HCT116 (cell line): ENCODE data around the gene MINDY4. TPM values are rescaled to one million over a fixed set of nuclear protein-coding genes. Genes with fewer than 3 reads are reported as not detected.

Source experiments
- ATAC-seq: fragments of 200-7000 bp; cut with Tn5 transposase; 2 replicates; pipeline ENCODE4 v1.9.1; 2020; ENCODE audit warnings: mild to moderate bottlenecking, moderate library complexity
- BruUV-seq: library from RNA; stranded (reverse); fragments of 400-500 nt; replicated peaks from 2 replicates; lab custom pipeline; 2021; lab: Mats Ljungman, UMichigan
- CTCF ChIA-PET: fragments of 300-600 bp; sonication (Branson Sonifier 250); formaldehyde crosslinking; loops from one replicate; lab custom pipeline; 2021; ENCODE audit warnings: antibody characterized with exemption; lab: Charles Lee
- POLR2A ChIA-PET: fragments of 300-600, 350-600 bp; sonication (Branson Sonifier 250); formaldehyde crosslinking; loops from one replicate; lab custom pipeline; 2021; ENCODE audit warnings: antibody characterized with exemption; lab: Charles Lee
- RAD21 ChIA-PET, 2 experiments: fragments of 300-600 bp; sonication (Branson Sonifier 250); formaldehyde crosslinking; loops; one replicate each; lab custom pipeline; 2023; ENCODE audit warnings: low total read pairs in 2 of 2; ENCODE audit not compliant: uncharacterized antibody in 2 of 2, unreplicated experiment in 2 of 2, low non-redundant PET in 1 of 2; lab: Charles Lee
- DNase-seq: peaks from one replicate; pipeline ENCODE4 v3.0.0-alpha.2; 2010; ENCODE audit warnings: low read depth, low spot score
- H2AFZ ChIP-seq: fragments of 200-600 bp; shearing (Covaris generic), sonication (generic); 2 replicates; pipeline ENCODE4 v1.6.1; 2017; ENCODE audit warnings: low read depth, mixed run types, mixed read lengths, antibody characterized with exemption, low read length; ENCODE audit not compliant: poor library complexity, severe bottlenecking
- H3K27ac ChIP-seq: 2 replicates; pipeline ENCODE4 v1.5.1; 2012; ENCODE audit warnings: low read depth, low read length
- H3K27me3 ChIP-seq: fragments of 200-600 bp; sonication (generic); 2 replicates; pipeline ENCODE4 v1.6.1; 2016; ENCODE audit warnings: mixed run types, low read length, mixed read lengths; ENCODE audit not compliant: insufficient read depth
- H3K36me3 ChIP-seq, 2 experiments: fragments of 200-500 bp in 1 of 2; fragments of 200-600 bp in 1 of 2; sonication (Bioruptor generic) in 1 of 2; sonication (generic) in 1 of 2; 2 replicates each; pipeline versions ENCODE4 v1.5.1 to v1.6.1; 2014 to 2016; ENCODE audit warnings: low read length in 2 of 2, inconsistent platforms in 1 of 2, mixed read lengths in 1 of 2, mixed run types in 1 of 2; ENCODE audit not compliant: insufficient read depth in 2 of 2, control insufficient read depth in 1 of 2
- H3K4me1 ChIP-seq, 2 experiments: fragments of 200-600 bp in 1 of 2; sonication (generic) in 1 of 2; 2 replicates each; pipeline versions ENCODE4 v1.5.1 to v1.6.1; 2012 to 2017; ENCODE audit warnings: low read length in 2 of 2, inconsistent platforms in 1 of 2, mild to moderate bottlenecking in 1 of 2, mixed read lengths in 1 of 2, mixed run types in 1 of 2, moderate library complexity in 1 of 2; ENCODE audit not compliant: insufficient read depth in 2 of 2, control insufficient read depth in 1 of 2
- H3K4me2 ChIP-seq: fragments of 200-600 bp; sonication (generic); 2 replicates; pipeline ENCODE4 v1.6.1; 2017; ENCODE audit warnings: mixed run types, low read length, mixed read lengths
- H3K4me3 ChIP-seq, 2 experiments: fragments of 200-600 bp in 1 of 2; sonication (generic) in 1 of 2; replicated peaks in 1 of 2; 2 replicates each; pipeline ENCODE4 v1.5.1; 2011 to 2016; ENCODE audit warnings: low read length in 2 of 2, control low read depth in 1 of 2, low read depth in 1 of 2, mild to moderate bottlenecking in 1 of 2, mixed read lengths in 1 of 2, mixed run types in 1 of 2
- H3K79me2 ChIP-seq: fragments of 200-600 bp; sonication (generic); 2 replicates; pipeline ENCODE4 v1.6.1; 2017; ENCODE audit warnings: mild to moderate bottlenecking, mixed run types, low read length, moderate library complexity, mixed read lengths; ENCODE audit not compliant: insufficient read depth
- H3K9ac ChIP-seq: fragments of 200-600 bp; sonication (generic); 2 replicates; pipeline ENCODE4 v1.6.1; 2016; ENCODE audit warnings: low read length, mixed read lengths
- H3K9me2 ChIP-seq: fragments of 200-600 bp; sonication (generic), shearing (Covaris generic); 2 replicates; pipeline ENCODE4 v1.6.1; 2017; ENCODE audit warnings: mixed run types, mild to moderate bottlenecking, moderate library complexity; ENCODE audit not compliant: insufficient read depth
- H3K9me3 ChIP-seq, 2 experiments: fragments of 200-500 bp in 1 of 2; fragments of 200-600 bp in 1 of 2; sonication (Bioruptor generic) in 1 of 2; sonication (generic) in 1 of 2; 2 replicates each; pipeline ENCODE4 v1.6.1; 2014 to 2017; ENCODE audit warnings: low read length in 2 of 2, mixed read lengths in 2 of 2, inconsistent platforms in 1 of 2, low read depth in 1 of 2, mild to moderate bottlenecking in 1 of 2, mixed run types in 1 of 2, moderate library complexity in 1 of 2; ENCODE audit not compliant: control insufficient read depth in 1 of 2, insufficient read depth in 1 of 2
- H4K20me1 ChIP-seq: fragments of 200-600 bp; sonication (generic), shearing (Covaris generic); 2 replicates; pipeline ENCODE4 v1.6.1; 2017; ENCODE audit warnings: mixed run types, mild to moderate bottlenecking, moderate library complexity; ENCODE audit not compliant: insufficient read depth
- CBX3 ChIP-seq: IDR thresholded peaks from 2 replicates; pipeline ENCODE4 v1.6.1; 2012; ENCODE audit warnings: low read depth
- ELF1 ChIP-seq: IDR thresholded peaks from 2 replicates; pipeline ENCODE4 v1.6.1; 2012; ENCODE audit warnings: low read depth, borderline replicate concordance
- EZH2phosphoT487 ChIP-seq: fragments of 200-600 bp; IDR thresholded peaks from 2 replicates; pipeline ENCODE4 v1.6.1; 2018; ENCODE audit warnings: antibody characterized with exemption, borderline replicate concordance
- FOSL1 ChIP-seq: IDR thresholded peaks from 2 replicates; pipeline ENCODE4 v1.6.1; 2012; ENCODE audit warnings: low read depth
- POLR2A ChIP-seq: IDR thresholded peaks from 2 replicates; pipeline ENCODE4 v1.7.0; 2011; ENCODE audit warnings: borderline replicate concordance; ENCODE audit not compliant: insufficient read depth, insufficient read length; ENCODE audit errors: extremely low read depth
- POLR2AphosphoS5 ChIP-seq: IDR thresholded peaks from 2 replicates; pipeline ENCODE4 v1.6.1; 2011; ENCODE audit warnings: mild to moderate bottlenecking, low read depth, low read length, moderate library complexity
- RAD21 ChIP-seq: IDR thresholded peaks from 2 replicates; pipeline ENCODE4 v1.6.1; 2012; ENCODE audit warnings: low read depth, mild to moderate bottlenecking
- SIN3A ChIP-seq: IDR thresholded peaks from 2 replicates; pipeline ENCODE4 v1.6.1; 2012; ENCODE audit warnings: low read depth
- SRF ChIP-seq: IDR thresholded peaks from 2 replicates; pipeline ENCODE4 v1.6.1; 2012; ENCODE audit warnings: low read depth
- YY1 ChIP-seq: IDR thresholded peaks from 2 replicates; pipeline ENCODE4 v1.6.1; 2011; ENCODE audit warnings: low read length, low read depth, moderate library complexity, mild to moderate bottlenecking; ENCODE audit not compliant: insufficient replicate concordance; ENCODE audit errors: extremely low read depth
- ZFX ChIP-seq: fragments of 450-650 bp; IDR thresholded peaks from 2 replicates; pipeline ENCODE4 v1.6.1; 2017
- ZNF274 ChIP-seq: fragments of 200-500 bp; sonication (Bioruptor generic); IDR thresholded peaks from 2 replicates; pipeline ENCODE4 v1.6.1; 2014; ENCODE audit warnings: mild to moderate bottlenecking, low read depth, low read length, inconsistent platforms
- intact Hi-C: fragments of 100-400 bp; cut with micrococcal nuclease; formaldehyde crosslinking; loops from 2 replicates; pipeline ENCODE4 v1.10.0; 2022
- total RNA-seq: library from RNA; stranded (reverse); gene quantifications from one replicate; pipeline ENCODE4 v1.2.1, GENCODE V29; 2021; ENCODE audit not compliant: unreplicated experiment
- TF ChIP-seq, protein P1 (sequence below): IDR thresholded peaks from 2 replicates; pipeline ENCODE4 v1.6.1; 2012; ENCODE audit warnings: low read depth

Gene MINDY4
- total RNA-seq, 1 experiment from 2014 or later, result 6.1 TPM

DNA sequence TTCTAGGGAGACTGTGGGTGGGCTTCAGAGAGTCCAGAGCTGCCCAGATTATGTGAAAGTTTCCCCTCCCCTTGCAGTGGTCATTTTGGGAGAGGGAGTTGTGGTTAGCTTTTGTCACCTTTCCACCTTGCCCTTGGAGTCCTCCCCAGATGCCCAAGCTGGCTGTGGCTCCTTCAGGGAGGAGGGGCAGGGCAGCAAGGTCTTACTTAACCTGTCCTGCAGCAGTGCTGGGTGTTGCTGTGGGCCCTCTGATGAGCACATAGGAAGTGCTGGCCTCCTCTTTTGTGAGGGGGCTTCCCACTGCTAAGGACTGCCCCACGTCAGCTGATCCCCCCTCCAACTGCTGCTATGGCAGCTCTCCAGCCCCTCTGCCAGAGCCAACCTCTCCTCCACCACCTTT lies 122.8 kb downstream of the MINDY4 start:
- CTCF ChIA-PET, result no interaction called here
- H3K27ac ChIP-seq, result no peak overlapping the region
- no peaks in the 10 kb centered on the region for H3K9me2 ChIP-seq
- no peak overlapping the region for H3K4me3 ChIP-seq
- no peak overlapping the region for H2AFZ ChIP-seq
- TF ChIP-seq EZH2phosphoT487 (no peak), ZNF274 (no peak), CBX3 (no peak), SRF (no peak), ZFX (no peak), RAD21 (no peak), ELF1 (no peak), SIN3A (no peak), POLR2A (no peak), YY1 (no peak), FOSL1 (no peak), POLR2AphosphoS5 (no peak)
- TF ChIP-seq, protein P1, sequence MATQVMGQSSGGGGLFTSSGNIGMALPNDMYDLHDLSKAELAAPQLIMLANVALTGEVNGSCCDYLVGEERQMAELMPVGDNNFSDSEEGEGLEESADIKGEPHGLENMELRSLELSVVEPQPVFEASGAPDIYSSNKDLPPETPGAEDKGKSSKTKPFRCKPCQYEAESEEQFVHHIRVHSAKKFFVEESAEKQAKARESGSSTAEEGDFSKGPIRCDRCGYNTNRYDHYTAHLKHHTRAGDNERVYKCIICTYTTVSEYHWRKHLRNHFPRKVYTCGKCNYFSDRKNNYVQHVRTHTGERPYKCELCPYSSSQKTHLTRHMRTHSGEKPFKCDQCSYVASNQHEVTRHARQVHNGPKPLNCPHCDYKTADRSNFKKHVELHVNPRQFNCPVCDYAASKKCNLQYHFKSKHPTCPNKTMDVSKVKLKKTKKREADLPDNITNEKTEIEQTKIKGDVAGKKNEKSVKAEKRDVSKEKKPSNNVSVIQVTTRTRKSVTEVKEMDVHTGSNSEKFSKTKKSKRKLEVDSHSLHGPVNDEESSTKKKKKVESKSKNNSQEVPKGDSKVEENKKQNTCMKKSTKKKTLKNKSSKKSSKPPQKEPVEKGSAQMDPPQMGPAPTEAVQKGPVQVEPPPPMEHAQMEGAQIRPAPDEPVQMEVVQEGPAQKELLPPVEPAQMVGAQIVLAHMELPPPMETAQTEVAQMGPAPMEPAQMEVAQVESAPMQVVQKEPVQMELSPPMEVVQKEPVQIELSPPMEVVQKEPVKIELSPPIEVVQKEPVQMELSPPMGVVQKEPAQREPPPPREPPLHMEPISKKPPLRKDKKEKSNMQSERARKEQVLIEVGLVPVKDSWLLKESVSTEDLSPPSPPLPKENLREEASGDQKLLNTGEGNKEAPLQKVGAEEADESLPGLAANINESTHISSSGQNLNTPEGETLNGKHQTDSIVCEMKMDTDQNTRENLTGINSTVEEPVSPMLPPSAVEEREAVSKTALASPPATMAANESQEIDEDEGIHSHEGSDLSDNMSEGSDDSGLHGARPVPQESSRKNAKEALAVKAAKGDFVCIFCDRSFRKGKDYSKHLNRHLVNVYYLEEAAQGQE, result no peak
- TF ChIP-seq, all 23 proteins: peak for 0
- Histone ChIP-seq H4K20me1 (no peaks in the 10 kb centered on the region), H3K9ac (no peak overlapping the region), H3K4me2 (no peak overlapping the region), H3K9me3 (no peaks in the 10 kb centered on the region), H3K27me3 (no peaks in the 10 kb centered on the region), H3K4me1 (no peaks in the 10 kb centered on the region), H3K79me2 (no peaks in the 10 kb centered on the region), H3K36me3 (no peaks in the 10 kb centered on the region)
- ATAC-seq (no peak), DNase-seq (no peak)
- no TSS peak for BruUV-seq
- POLR2A ChIA-PET, result no interaction called here
- intact Hi-C loops, result no loop called here
- RAD21 ChIA-PET, result no interaction called here
